ENCODE measurements around the gene FNDC1. TPM values are rescaled to one million over a fixed set of nuclear protein-coding genes. Genes with fewer than 3 reads are reported as not detected.
"Not testable (repeated sequence)": the region's sequence is repeated elsewhere in the genome, so short reads cannot be mapped to it uniquely, and the experiment has no call there.

The FNDC1 gene
- total RNA-seq, 2 experiments from 2014 or later: not detected

- Mint-ChIP-seq H3K4me3 (no peak overlapping the region), H3K27ac (no peak overlapping the region), H3K27me3 (ENCODE audit: low read depth) (peaks cover 8% of the 10 kb centered on the region), H3K4me1 (ENCODE audit: low read depth) (no peaks in the 10 kb centered on the region), H3K9me3 (no peaks in the 10 kb centered on the region), H3K36me3 (ENCODE audit: low read depth) (no peaks in the 10 kb centered on the region)
- CTCF ChIA-PET: no interaction called here
- intact Hi-C loops (cut with micrococcal nuclease): no loop called here
- peak; percentile 49 for DNase-seq
These were observed 98.0 kb downstream of the FNDC1 start for GRCh38 chr6:159267165-159267564.

- DNase-seq: no peak
- Mint-ChIP-seq H3K9me3 (no peaks in the 10 kb centered on the region), H3K27me3 (ENCODE audit: low read depth) (peaks cover 2% of the 10 kb centered on the region), H3K4me3 (no peak overlapping the region), H3K4me1 (ENCODE audit: low read depth) (no peaks in the 10 kb centered on the region), H3K36me3 (ENCODE audit: low read depth) (no peaks in the 10 kb centered on the region), H3K27ac (no peak overlapping the region)
- intact Hi-C loops (cut with micrococcal nuclease): no loop called here
- CTCF ChIA-PET: no interaction called here
These were observed 99.3 kb downstream of the FNDC1 start for GRCh38 chr6:159268511-159268910.

GRCh38 chr6:159271257-159271656, 102.1 kb downstream of the FNDC1 start:
- intact Hi-C loops (cut with micrococcal nuclease): no loop called here
- no peak for DNase-seq
- Mint-ChIP-seq H3K4me3 (no peak overlapping the region), H3K27ac (no peak overlapping the region), H3K27me3 (ENCODE audit: low read depth) (peaks cover 5% of the 10 kb centered on the region), H3K4me1 (ENCODE audit: low read depth) (no peaks in the 10 kb centered on the region), H3K36me3 (ENCODE audit: low read depth) (no peaks in the 10 kb centered on the region), H3K9me3 (no peaks in the 10 kb centered on the region)
- CTCF ChIA-PET: interaction anchor here (1.1 kb wide), 1 partner anchor 19 kb away, joined by 3 read pairs; no protein-coding TSS in a partner anchor

- peaks cover 4% of the 10 kb centered on the region for H3K27me3 Mint-ChIP-seq (ENCODE audit: low read depth)
- no peaks in the 10 kb centered on the region for H3K4me1 Mint-ChIP-seq (ENCODE audit: low read depth)
- H3K36me3 Mint-ChIP-seq (ENCODE audit: low read depth): no peaks in the 10 kb centered on the region
- DNase-seq: no peak
- H3K27ac Mint-ChIP-seq: no peak overlapping the region
- CTCF ChIA-PET: no interaction called here
- no peak overlapping the region for H3K4me3 Mint-ChIP-seq
- no peaks in the 10 kb centered on the region for H3K9me3 Mint-ChIP-seq
- intact Hi-C loops (cut with micrococcal nuclease): no loop called here
These were observed 109.4 kb downstream of the FNDC1 start for GRCh38 chr6:159278626-159279025.

- no peak for DNase-seq
- Mint-ChIP-seq H3K27me3 (ENCODE audit: low read depth) (peaks cover 4% of the 10 kb centered on the region), H3K36me3 (ENCODE audit: low read depth) (no peaks in the 10 kb centered on the region), H3K27ac (no peak overlapping the region), H3K9me3 (peaks cover 2% of the 10 kb centered on the region), H3K4me1 (ENCODE audit: low read depth) (no peaks in the 10 kb centered on the region), H3K4me3 (no peak overlapping the region)
- intact Hi-C loops (cut with micrococcal nuclease): no loop called here
- CTCF ChIA-PET: interaction anchor here (0.6 kb wide), 1 partner anchor 106 kb away, joined by 3 read pairs; no protein-coding TSS in a partner anchor
These were observed 110.6 kb downstream of the FNDC1 start for GRCh38 chr6:159279790-159280277.

GRCh38 chr6:159282421-159282820, 113.2 kb downstream of the FNDC1 start:
- no peak overlapping the region for H3K27ac Mint-ChIP-seq
- H3K4me1 Mint-ChIP-seq (ENCODE audit: low read depth): no peaks in the 10 kb centered on the region
- intact Hi-C loops (cut with micrococcal nuclease): no loop called here
- H3K27me3 Mint-ChIP-seq (ENCODE audit: low read depth): peaks cover 4% of the 10 kb centered on the region
- no peaks in the 10 kb centered on the region for H3K36me3 Mint-ChIP-seq (ENCODE audit: low read depth)
- DNase-seq: no peak
- H3K4me3 Mint-ChIP-seq: no peak overlapping the region
- H3K9me3 Mint-ChIP-seq: peaks cover 10% of the 10 kb centered on the region
- CTCF ChIA-PET: interaction anchor here (0.6 to 1.5 kb wide), 2 partner anchors 30 to 309 kb away, joined by 3 to 5 read pairs; no protein-coding TSS in a partner anchor

- Mint-ChIP-seq H3K27me3 (ENCODE audit: low read depth) (peaks cover 22% of the 10 kb centered on the region), H3K9me3 (peaks cover 16% of the 10 kb centered on the region)
- H3K4me3 Mint-ChIP-seq; H3K4me1 Mint-ChIP-seq (ENCODE audit: low read depth); DNase-seq; intact Hi-C loops (cut with micrococcal nuclease); CTCF ChIA-PET; H3K36me3 Mint-ChIP-seq (ENCODE audit: low read depth); H3K27ac Mint-ChIP-seq: not testable (repeated sequence)
These were observed 115.5 kb downstream of the FNDC1 start for GRCh38 chr6:159284661-159285060.

- CTCF ChIA-PET: no interaction called here
- intact Hi-C loops (cut with micrococcal nuclease): no loop called here
- no peak overlapping the region for H3K27ac Mint-ChIP-seq
- no peaks in the 10 kb centered on the region for H3K4me1 Mint-ChIP-seq (ENCODE audit: low read depth)
- H3K4me3 Mint-ChIP-seq: no peak overlapping the region
- peaks cover 14% of the 10 kb centered on the region for H3K27me3 Mint-ChIP-seq (ENCODE audit: low read depth)
- no peak for DNase-seq
- no peaks in the 10 kb centered on the region for H3K36me3 Mint-ChIP-seq (ENCODE audit: low read depth)
- no peaks in the 10 kb centered on the region for H3K9me3 Mint-ChIP-seq
These were observed 129.6 kb downstream of the FNDC1 start for GRCh38 chr6:159298840-159299239.

- DNase-seq: no peak
- Mint-ChIP-seq H3K27ac (no peak overlapping the region), H3K9me3 (no peaks in the 10 kb centered on the region), H3K4me1 (ENCODE audit: low read depth) (no peaks in the 10 kb centered on the region), H3K4me3 (no peak overlapping the region), H3K36me3 (ENCODE audit: low read depth) (no peaks in the 10 kb centered on the region), H3K27me3 (ENCODE audit: low read depth) (peaks cover 17% of the 10 kb centered on the region)
- intact Hi-C loops (cut with micrococcal nuclease): no loop called here
- CTCF ChIA-PET: no interaction called here
These were observed 130.4 kb downstream of the FNDC1 start for GRCh38 chr6:159299566-159299965.

GRCh38 chr6:159301277-159301676, 132.1 kb downstream of the FNDC1 start:
- H3K36me3 Mint-ChIP-seq (ENCODE audit: low read depth): no peaks in the 10 kb centered on the region
- H3K4me3 Mint-ChIP-seq: no peak overlapping the region
- no peak overlapping the region for H3K27ac Mint-ChIP-seq
- H3K4me1 Mint-ChIP-seq (ENCODE audit: low read depth): no peaks in the 10 kb centered on the region
- no peaks in the 10 kb centered on the region for H3K9me3 Mint-ChIP-seq
- DNase-seq: no peak
- intact Hi-C loops (cut with micrococcal nuclease): no loop called here
- peaks cover 14% of the 10 kb centered on the region for H3K27me3 Mint-ChIP-seq (ENCODE audit: low read depth)
- CTCF ChIA-PET: no interaction called here

GRCh38 chr6:159301810-159302593, 132.8 kb downstream of the FNDC1 start:
- H3K9me3 Mint-ChIP-seq: no peaks in the 10 kb centered on the region
- CTCF ChIA-PET: no interaction called here
- H3K27ac Mint-ChIP-seq: no peak overlapping the region
- intact Hi-C loops (cut with micrococcal nuclease): no loop called here
- H3K27me3 Mint-ChIP-seq (ENCODE audit: low read depth): peaks cover 14% of the 10 kb centered on the region
- DNase-seq: no peak
- H3K36me3 Mint-ChIP-seq (ENCODE audit: low read depth): no peaks in the 10 kb centered on the region
- no peaks in the 10 kb centered on the region for H3K4me1 Mint-ChIP-seq (ENCODE audit: low read depth)
- H3K4me3 Mint-ChIP-seq: no peak overlapping the region

GRCh38 chr6:159302594-159302992, 133.4 kb downstream of the FNDC1 start:
- CTCF ChIA-PET: interaction anchor here (1.2 kb wide), 1 partner anchor 9 kb away, joined by 3 read pairs; no protein-coding TSS in a partner anchor
- Mint-ChIP-seq H3K4me1 (ENCODE audit: low read depth) (no peaks in the 10 kb centered on the region), H3K4me3 (no peak overlapping the region), H3K27me3 (ENCODE audit: low read depth) (peaks cover 14% of the 10 kb centered on the region), H3K36me3 (ENCODE audit: low read depth) (no peaks in the 10 kb centered on the region), H3K27ac (no peak overlapping the region), H3K9me3 (no peaks in the 10 kb centered on the region)
- intact Hi-C loops (cut with micrococcal nuclease): no loop called here
- no peak for DNase-seq

GRCh38 chr6:159303159-159303558, 134.0 kb downstream of the FNDC1 start:
- H3K4me1 Mint-ChIP-seq (ENCODE audit: low read depth): no peaks in the 10 kb centered on the region
- no peaks in the 10 kb centered on the region for H3K36me3 Mint-ChIP-seq (ENCODE audit: low read depth)
- CTCF ChIA-PET: interaction anchor here (1.2 kb wide), 1 partner anchor 9 kb away, joined by 3 read pairs; no protein-coding TSS in a partner anchor
- H3K27ac Mint-ChIP-seq: no peak overlapping the region
- DNase-seq: no peak
- H3K4me3 Mint-ChIP-seq: no peak overlapping the region
- H3K27me3 Mint-ChIP-seq (ENCODE audit: low read depth): peaks cover 9% of the 10 kb centered on the region
- intact Hi-C loops (cut with micrococcal nuclease): no loop called here
- H3K9me3 Mint-ChIP-seq: no peaks in the 10 kb centered on the region

Data from activated naive CD4-positive, alpha-beta T cell treated with anti-CD3 and anti-CD28 coated beads for 36 hours (primary cell).